Middle frontal gyrus (tissue), 1 donor: ENCODE measurements around the gene CACNB4.
A peak's percentile ranks its signal among the peaks of the same experiment; 100 is the strongest.
"Not testable (repeated sequence)": the region's sequence is repeated elsewhere in the genome, so short reads cannot be mapped to it uniquely, and the experiment has no call there.

ENCODE experiments used
- DNase-seq: peaks from one replicate; pipeline ENCODE4 v3.0.0-alpha.2; 2015; ENCODE audit warnings: low spot score; ENCODE audit errors: extremely low spot score

The CACNB4 gene

GRCh38 chr2:151946250-151946884, 152.5 kb downstream of the CACNB4 start:
- no peak for DNase-seq

GRCh38 chr2:151945602-151946001, 153.2 kb downstream of the CACNB4 start:
- DNase-seq: no peak

GRCh38 chr2:151945186-151945585, 153.7 kb downstream of the CACNB4 start:
- DNase-seq: no peak

GRCh38 chr2:151943461-151943860, 155.4 kb downstream of the CACNB4 start:
- DNase-seq: no peak

- DNase-seq: not testable (repeated sequence)
Measured at GRCh38 chr2:151942540-151943205, 156.2 kb downstream of the CACNB4 start.

GRCh38 chr2:151937966-151938365, 160.9 kb downstream of the CACNB4 start:
- no peak for DNase-seq

GRCh38 chr2:151936626-151937025, 162.2 kb downstream of the CACNB4 start:
- no peak for DNase-seq

- no peak for DNase-seq
Measured at GRCh38 chr2:151933266-151933804, 165.5 kb downstream of the CACNB4 start.

GRCh38 chr2:151931756-151932155, 167.1 kb downstream of the CACNB4 start:
- no peak for DNase-seq

GRCh38 chr2:151931030-151931611, 167.7 kb downstream of the CACNB4 start:
- no peak for DNase-seq

- no peak for DNase-seq
Measured at GRCh38 chr2:151930042-151930441, 168.8 kb downstream of the CACNB4 start.

- DNase-seq: no peak
Measured at GRCh38 chr2:151928380-151928779, 170.5 kb downstream of the CACNB4 start.

- DNase-seq: no peak
Measured at GRCh38 chr2:151927501-151928221, 171.2 kb downstream of the CACNB4 start.

- no peak for DNase-seq
Measured at GRCh38 chr2:151922845-151923666, 175.8 kb downstream of the CACNB4 start.

- DNase-seq: no peak
Measured at GRCh38 chr2:151919786-151920185, 179.1 kb downstream of the CACNB4 start.

GRCh38 chr2:151918308-151918707, 180.5 kb downstream of the CACNB4 start:
- DNase-seq: peak; percentile 33

- no peak for DNase-seq
Measured at GRCh38 chr2:151916632-151917031, 182.2 kb downstream of the CACNB4 start.

- not testable (repeated sequence) for DNase-seq
Measured at GRCh38 chr2:151915629-151916025, 183.2 kb downstream of the CACNB4 start.

GRCh38 chr2:151914989-151915628, 183.7 kb downstream of the CACNB4 start:
- no peak for DNase-seq

GRCh38 chr2:151908204-151908882, 190.5 kb downstream of the CACNB4 start:
- DNase-seq: no peak
